Activated CD8-positive, alpha-beta memory T cell treated with anti-CD3 and anti-CD28 coated beads, Interleukin-2, amount 50 U/mL, for 1 hour (primary cell): ENCODE results near the gene TTC19.

Experiments
- DNase-seq: peaks from one replicate; pipeline ENCODE4 v3.0.0-alpha.2; 2020; ENCODE audit errors: extremely low read depth

Gene TTC19

GRCh38 chr17:15999141-15999973 is at the start of gene TTC19, which contains the start of gene ZSWIM7:
TTC19 (plus strand) TSS chr17:15999824; CDS start chr17:15999849, 25 bp downstream.
ZSWIM7 (minus strand) TSS chr17:15999704; CDS start chr17:15999594, 110 bp downstream.
- peak; percentile 72 for DNase-seq

GRCh38 chr17:15951368-15952047 is 48.1 kb upstream of the TTC19 start:
- DNase-seq = no peak

GRCh38 chr17:15952048-15952532 is 47.5 kb upstream of the TTC19 start:
- DNase-seq = no peak

- no peak for DNase-seq
These were observed 46.5 kb upstream of the TTC19 start for GRCh38 chr17:15952916-15953790.

GRCh38 chr17:15954222-15954621 is 45.4 kb upstream of the TTC19 start:
- no peak for DNase-seq

- no peak for DNase-seq
These were observed 43.7 kb upstream of the TTC19 start for GRCh38 chr17:15955793-15956541.

- DNase-seq = no peak
These were observed 42.4 kb upstream of the TTC19 start for GRCh38 chr17:15957206-15957605.

- no peak for DNase-seq
These were observed 41.9 kb upstream of the TTC19 start for GRCh38 chr17:15957608-15958307.

- DNase-seq = no peak
These were observed 41.2 kb upstream of the TTC19 start for GRCh38 chr17:15958484-15958854.

- DNase-seq = no peak
These were observed 35.9 kb upstream of the TTC19 start for GRCh38 chr17:15963670-15964110.

GRCh38 chr17:15965528-15965927 is 34.1 kb upstream of the TTC19 start:
- DNase-seq = no peak

- DNase-seq = no peak
These were observed 33.3 kb upstream of the TTC19 start for GRCh38 chr17:15966183-15966878.

- no peak for DNase-seq
These were observed 32.8 kb upstream of the TTC19 start for GRCh38 chr17:15966879-15967248.

GRCh38 chr17:15967706-15968399 is 31.8 kb upstream of the TTC19 start:
- no peak for DNase-seq

GRCh38 chr17:15969463-15969862 is 30.2 kb upstream of the TTC19 start:
- no peak for DNase-seq

- DNase-seq = no peak
These were observed 29.1 kb upstream of the TTC19 start for GRCh38 chr17:15970500-15970899.

- DNase-seq = no peak
These were observed 28.4 kb upstream of the TTC19 start for GRCh38 chr17:15971098-15971678.

- DNase-seq = no peak
These were observed 27.7 kb upstream of the TTC19 start for GRCh38 chr17:15971882-15972281.

GRCh38 chr17:15972497-15972951 is 27.1 kb upstream of the TTC19 start:
- DNase-seq = no peak
